ENCODE data around the gene CLIC5.

Gene CLIC5

DNA sequence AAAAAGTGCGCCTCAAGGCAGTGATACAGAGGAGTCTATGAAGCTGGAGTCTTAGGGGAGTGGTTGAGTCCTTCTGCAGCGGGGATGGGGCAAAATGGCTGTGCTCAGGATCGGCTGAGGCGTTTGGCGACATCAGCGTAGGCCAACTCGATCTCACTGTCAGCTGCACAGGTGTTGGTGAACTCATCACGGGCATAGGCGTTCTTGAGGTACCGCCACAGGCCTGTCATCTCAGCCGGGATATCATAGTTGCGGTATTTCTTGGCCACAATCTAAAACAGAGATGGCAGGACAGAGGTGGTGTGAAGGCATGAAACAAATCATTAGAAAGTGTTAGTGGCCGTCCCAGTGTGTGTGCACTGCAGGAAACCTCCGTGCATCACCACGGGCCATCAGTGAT lies 112.7 kb downstream of the CLIC5 start:
- Histone ChIP-seq H3K4me3 (ENCODE audit: low read length) (no peak overlapping the region), H3K36me3 (ENCODE audit: insufficient read depth, low read length) (no peaks in the 10 kb centered on the region), H3K27me3 (ENCODE audit: insufficient read depth, low read length) (0 out of 2 replicates have a peak, but pooled peaks cover 3% of the 10 kb centered on the region), H3K9me3 (ENCODE audit: insufficient read depth, low read depth, low read length) (no peaks in the 10 kb centered on the region), H3K9ac (ENCODE audit: low read depth, low read length) (no peak overlapping the region), H3K27ac (ENCODE audit: low read depth, low read length) (no peak overlapping the region), H3K4me1 (ENCODE audit: insufficient read depth, low read length) (peaks cover 40% of the 10 kb centered on the region)
- WGBS, result 86% methylated on average over 15 of the region's 15 CpGs

DNA sequence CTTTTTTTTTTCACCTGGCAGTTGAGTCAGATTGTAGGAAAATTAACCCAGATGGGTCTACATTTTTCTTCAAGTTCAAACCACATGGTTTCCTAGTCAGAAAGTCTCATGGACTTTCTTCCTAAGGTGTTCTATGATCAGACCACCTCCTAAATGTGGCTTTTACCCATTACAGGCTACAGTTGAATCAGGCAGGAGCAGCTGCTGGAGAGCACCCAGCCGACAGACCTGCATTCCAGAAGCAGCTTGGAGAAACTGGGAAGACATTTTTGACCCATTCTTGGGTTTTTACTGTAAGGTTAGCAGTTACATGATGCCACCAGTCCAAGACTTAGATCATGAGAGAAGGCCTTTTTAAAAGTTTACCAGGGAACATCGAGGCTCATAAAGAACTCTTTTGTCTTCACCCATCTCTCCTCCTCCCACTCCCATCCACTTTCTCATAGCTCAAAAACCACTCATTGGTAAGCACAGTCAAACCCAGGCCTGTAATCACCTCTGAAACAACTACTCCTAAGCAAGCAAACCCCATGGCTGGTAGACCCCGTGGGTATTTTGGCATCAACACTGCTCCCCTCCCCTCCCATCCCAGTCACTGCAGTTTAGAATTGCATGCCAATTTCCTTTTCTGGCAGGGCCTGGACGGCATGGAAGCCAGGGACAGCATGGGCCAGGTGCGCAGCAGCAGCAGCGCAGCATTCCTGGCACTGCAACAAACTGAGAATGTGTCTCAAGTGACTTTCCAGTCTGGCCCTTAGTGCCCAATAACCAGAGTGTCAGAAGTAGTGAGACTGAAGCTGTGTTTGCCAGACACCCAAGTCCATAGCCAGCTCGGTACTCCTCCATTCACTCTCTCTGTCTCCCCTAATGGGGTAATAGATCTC lies 113.7 kb downstream of the CLIC5 start:
- Histone ChIP-seq H3K36me3 (ENCODE audit: insufficient read depth, low read length) (no peaks in the 10 kb centered on the region), H3K27ac (ENCODE audit: low read depth, low read length) (peak overlapping the region; percentile 68; the same call in 1 of the 2 replicates), H3K27me3 (ENCODE audit: insufficient read depth, low read length) (0 out of 2 replicates have a peak, but pooled peaks cover 3% of the 10 kb centered on the region), H3K9me3 (ENCODE audit: insufficient read depth, low read depth, low read length) (no peaks in the 10 kb centered on the region), H3K4me1 (ENCODE audit: insufficient read depth, low read length) (peaks cover 40% of the 10 kb centered on the region), H3K4me3 (ENCODE audit: low read length) (no peak overlapping the region), H3K9ac (ENCODE audit: low read depth, low read length) (no peak overlapping the region)
- WGBS, result 81% methylated on average over 6 of the region's 7 CpGs

DNA sequence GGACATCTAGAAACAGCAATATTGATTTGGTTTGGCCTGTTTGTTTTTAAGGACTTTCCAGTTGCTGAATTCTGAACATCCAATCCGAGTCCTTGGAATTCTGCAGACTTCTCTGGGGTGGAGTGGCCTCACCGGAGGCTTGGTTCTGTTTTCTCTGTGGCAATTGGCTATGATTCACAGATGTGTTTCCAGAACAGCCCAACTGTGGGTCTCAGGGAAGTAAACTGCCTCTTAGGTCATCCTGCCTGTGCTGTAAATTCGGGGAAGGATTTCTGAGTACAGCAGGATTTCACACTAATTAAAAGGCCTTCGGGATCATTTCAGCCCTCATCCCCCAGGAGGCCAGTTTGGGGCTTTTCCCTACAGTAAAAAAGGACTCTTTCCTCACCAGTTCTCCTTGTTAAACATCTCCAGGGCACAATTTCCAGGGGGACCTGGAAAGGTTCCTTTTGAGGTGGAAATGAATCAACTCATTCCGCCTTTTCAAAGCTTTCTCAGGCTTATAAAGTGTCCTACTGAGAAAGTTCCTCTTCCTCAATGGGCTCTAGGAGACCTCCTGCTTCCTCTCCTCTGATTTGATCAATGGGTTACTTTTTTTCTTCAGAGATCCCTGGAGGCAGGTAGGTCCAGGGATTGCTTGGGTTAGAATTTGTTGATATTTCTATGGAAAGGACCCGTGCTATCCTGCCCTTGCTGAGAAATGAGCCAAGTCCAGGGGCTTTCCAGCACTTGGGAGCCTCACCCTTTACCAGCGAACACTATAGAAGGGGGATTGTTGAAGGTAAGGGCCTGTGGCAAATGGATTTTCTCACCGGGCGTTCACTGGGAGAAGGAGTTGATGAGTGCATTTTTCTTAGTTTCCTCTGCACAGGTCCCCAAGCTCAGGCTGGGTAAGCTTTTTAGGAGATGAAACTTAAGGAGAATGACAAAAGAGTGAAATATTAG lies 114.6 kb downstream of the CLIC5 start:
- 37% methylated on average over 9 of the region's 9 CpGs for WGBS
- H3K36me3 ChIP-seq (ENCODE audit: insufficient read depth, low read length), result no peaks in the 10 kb centered on the region
- peaks cover 40% of the 10 kb centered on the region for H3K4me1 ChIP-seq (ENCODE audit: insufficient read depth, low read length)
- 0 out of 2 replicates have a peak, but pooled peaks cover 3% of the 10 kb centered on the region for H3K27me3 ChIP-seq (ENCODE audit: insufficient read depth, low read length)
- no peaks in the 10 kb centered on the region for H3K9me3 ChIP-seq (ENCODE audit: insufficient read depth, low read depth, low read length)
- no peak overlapping the region for H3K9ac ChIP-seq (ENCODE audit: low read depth, low read length)
- H3K4me3 ChIP-seq (ENCODE audit: low read length), result no peak overlapping the region
- peak overlapping the region; percentile 78 for H3K27ac ChIP-seq (ENCODE audit: low read depth, low read length)

GRCh38 chr6:45899683-45899946 lies 116.0 kb downstream of the CLIC5 start:
- Histone ChIP-seq H3K4me3 (ENCODE audit: low read length) (no peak overlapping the region), H3K36me3 (ENCODE audit: insufficient read depth, low read length) (no peaks in the 10 kb centered on the region), H3K9ac (ENCODE audit: low read depth, low read length) (no peak overlapping the region), H3K27me3 (ENCODE audit: insufficient read depth, low read length) (0 out of 2 replicates have a peak, but pooled peaks cover 3% of the 10 kb centered on the region), H3K27ac (ENCODE audit: low read depth, low read length) (no peak overlapping the region), H3K9me3 (ENCODE audit: insufficient read depth, low read depth, low read length) (no peaks in the 10 kb centered on the region), H3K4me1 (ENCODE audit: insufficient read depth, low read length) (peaks cover 40% of the 10 kb centered on the region)
- 91% methylated on average over 4 of the region's 4 CpGs for WGBS

- no peaks in the 10 kb centered on the region for H3K9me3 ChIP-seq (ENCODE audit: insufficient read depth, low read depth, low read length)
- no peak overlapping the region; the same call in 1 of the 2 replicates for H3K9ac ChIP-seq (ENCODE audit: low read depth, low read length)
- H3K4me1 ChIP-seq (ENCODE audit: insufficient read depth, low read length), result peaks cover 40% of the 10 kb centered on the region
- H3K27me3 ChIP-seq (ENCODE audit: insufficient read depth, low read length), result 0 out of 2 replicates have a peak, but pooled peaks cover 3% of the 10 kb centered on the region
- 82% methylated on average over 7 of the region's 7 CpGs for WGBS
- peak overlapping the region; percentile 27; the same call in 1 of the 2 replicates for H3K27ac ChIP-seq (ENCODE audit: low read depth, low read length)
- no peaks in the 10 kb centered on the region for H3K36me3 ChIP-seq (ENCODE audit: insufficient read depth, low read length)
- H3K4me3 ChIP-seq (ENCODE audit: low read length), result no peak overlapping the region
Observed at GRCh38 chr6:45898941-45899682, 116.5 kb downstream of the CLIC5 start.

DNA sequence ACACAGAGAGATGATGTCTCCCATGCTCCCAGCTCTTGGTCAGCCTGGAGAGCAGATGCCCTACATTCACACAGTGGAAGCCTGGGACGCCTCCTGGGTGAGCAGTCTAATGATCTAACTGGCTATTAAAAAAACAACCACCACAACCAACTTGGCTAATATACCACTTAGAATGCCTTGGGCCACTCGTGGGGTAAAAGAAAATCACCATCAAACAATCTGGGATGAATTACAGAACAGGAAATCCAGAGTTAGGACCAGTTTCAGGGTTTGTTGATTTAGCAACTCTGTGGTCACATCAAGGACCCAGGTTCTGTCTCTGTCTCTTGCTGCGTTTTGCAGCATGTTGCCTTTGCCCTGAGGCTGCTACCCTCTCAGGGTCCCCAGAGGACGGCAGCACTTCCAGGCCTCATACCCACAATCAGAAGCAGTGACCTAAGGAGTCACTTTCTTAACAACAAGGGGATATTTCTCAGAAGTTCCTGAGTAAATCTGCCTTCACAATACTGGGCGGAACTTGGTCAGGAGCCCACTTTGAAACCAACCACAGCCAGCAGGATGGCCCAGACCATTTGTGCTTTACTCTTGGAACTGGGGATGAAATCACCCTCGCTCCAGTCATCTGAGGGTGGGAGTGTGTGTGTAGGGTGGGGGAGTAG lies 118.7 kb downstream of the CLIC5 start:
- peaks cover 37% of the 10 kb centered on the region for H3K4me1 ChIP-seq (ENCODE audit: insufficient read depth, low read length)
- no peaks in the 10 kb centered on the region for H3K36me3 ChIP-seq (ENCODE audit: insufficient read depth, low read length)
- H3K27ac ChIP-seq (ENCODE audit: low read depth, low read length), result no peak overlapping the region
- H3K4me3 ChIP-seq (ENCODE audit: low read length), result no peak overlapping the region
- no peak overlapping the region for H3K9ac ChIP-seq (ENCODE audit: low read depth, low read length)
- no peaks in the 10 kb centered on the region for H3K9me3 ChIP-seq (ENCODE audit: insufficient read depth, low read depth, low read length)
- WGBS, result 94% methylated on average over 6 of the region's 6 CpGs
- H3K27me3 ChIP-seq (ENCODE audit: insufficient read depth, low read length), result no peaks in the 10 kb centered on the region

GRCh38 chr6:45895569-45895968 lies 120.1 kb downstream of the CLIC5 start:
- Histone ChIP-seq H3K9ac (ENCODE audit: low read depth, low read length) (no peak overlapping the region), H3K4me1 (ENCODE audit: insufficient read depth, low read length) (peaks cover 23% of the 10 kb centered on the region), H3K4me3 (ENCODE audit: low read length) (no peak overlapping the region), H3K27ac (ENCODE audit: low read depth, low read length) (no peak overlapping the region), H3K27me3 (ENCODE audit: insufficient read depth, low read length) (no peaks in the 10 kb centered on the region), H3K9me3 (ENCODE audit: insufficient read depth, low read depth, low read length) (no peaks in the 10 kb centered on the region), H3K36me3 (ENCODE audit: insufficient read depth, low read length) (no peaks in the 10 kb centered on the region)
- 86% methylated on average over 5 of the region's 5 CpGs for WGBS

- 97% methylated on average over 4 of the region's 4 CpGs for whole genome bisulfite sequencing
- H3K27ac ChIP-seq (ENCODE audit: low read depth, low read length), result no peak overlapping the region
- no peaks in the 10 kb centered on the region for H3K9me3 ChIP-seq (ENCODE audit: insufficient read depth, low read depth, low read length)
- H3K36me3 ChIP-seq (ENCODE audit: insufficient read depth, low read length), result no peaks in the 10 kb centered on the region
- H3K4me1 ChIP-seq (ENCODE audit: insufficient read depth, low read length), result no peaks in the 10 kb centered on the region
- no peak overlapping the region for H3K4me3 ChIP-seq (ENCODE audit: low read length)
- no peaks in the 10 kb centered on the region for H3K27me3 ChIP-seq (ENCODE audit: insufficient read depth, low read length)
- no peak overlapping the region for H3K9ac ChIP-seq (ENCODE audit: low read depth, low read length)
Observed at GRCh38 chr6:45892696-45893245, 122.9 kb downstream of the CLIC5 start.

- 96% methylated on average over 2 of the region's 2 CpGs for WGBS
Observed at GRCh38 chr6:45892196-45892595, 123.5 kb downstream of the CLIC5 start.

GRCh38 chr6:45886776-45887175 lies 128.9 kb downstream of the CLIC5 start:
- no peaks in the 10 kb centered on the region for H3K4me1 ChIP-seq (ENCODE audit: insufficient read depth, low read length)
- no peak overlapping the region for H3K27ac ChIP-seq (ENCODE audit: low read depth, low read length)
- H3K4me3 ChIP-seq (ENCODE audit: low read length), result no peak overlapping the region
- H3K36me3 ChIP-seq (ENCODE audit: insufficient read depth, low read length), result no peaks in the 10 kb centered on the region
- H3K9me3 ChIP-seq (ENCODE audit: insufficient read depth, low read depth, low read length), result no peaks in the 10 kb centered on the region
- no peak overlapping the region for H3K9ac ChIP-seq (ENCODE audit: low read depth, low read length)
- no peaks in the 10 kb centered on the region for H3K27me3 ChIP-seq (ENCODE audit: insufficient read depth, low read length)
- 73% methylated on average over 2 of the region's 2 CpGs for WGBS

More at GRCh38 chr6:45892196-45892595, 123.5 kb downstream of the CLIC5 start:
- H3K27ac ChIP-seq (ENCODE audit: low read depth, low read length), result no peak overlapping the region
- H3K36me3 ChIP-seq (ENCODE audit: insufficient read depth, low read length), result no peaks in the 10 kb centered on the region
- H3K9me3 ChIP-seq (ENCODE audit: insufficient read depth, low read depth, low read length), result no peaks in the 10 kb centered on the region
- no peaks in the 10 kb centered on the region for H3K27me3 ChIP-seq (ENCODE audit: insufficient read depth, low read length)
- no peaks in the 10 kb centered on the region for H3K4me1 ChIP-seq (ENCODE audit: insufficient read depth, low read length)
- no peak overlapping the region for H3K4me3 ChIP-seq (ENCODE audit: low read length)
- no peak overlapping the region for H3K9ac ChIP-seq (ENCODE audit: low read depth, low read length)
